Measurements from ENCODE around the gene CORO1C.

Gene CORO1C

GRCh38 chr12:108615918-108616317 is 115.4 kb downstream of the CORO1C start:
- no peak for DNase-seq (ENCODE audit: low read depth in 2 of 2)

GRCh38 chr12:108614639-108615038 is 116.7 kb downstream of the CORO1C start:
- no peak for DNase-seq (ENCODE audit: low read depth in 2 of 2)

- DNase-seq (ENCODE audit: low read depth in 2 of 2) = no peak
Measured at GRCh38 chr12:108614041-108614440, 117.3 kb downstream of the CORO1C start.

GRCh38 chr12:108613548-108613947 is 117.8 kb downstream of the CORO1C start:
- DNase-seq (ENCODE audit: low read depth in 2 of 2) = no peak

- DNase-seq (ENCODE audit: low read depth in 2 of 2) = no peak
Measured at GRCh38 chr12:108612788-108613282, 118.5 kb downstream of the CORO1C start.

GRCh38 chr12:108611884-108612415 is 119.4 kb downstream of the CORO1C start:
- peak in 1 of 2 donors; percentile 56 for DNase-seq (ENCODE audit: low read depth in 2 of 2)

GRCh38 chr12:108610856-108611605 is 120.3 kb downstream of the CORO1C start:
- DNase-seq (ENCODE audit: low read depth in 2 of 2) = no peak

- DNase-seq (ENCODE audit: low read depth in 2 of 2) = no peak
Measured at GRCh38 chr12:108610336-108610815, 120.9 kb downstream of the CORO1C start.

- DNase-seq (ENCODE audit: low read depth in 2 of 2) = no peak
Measured at GRCh38 chr12:108609537-108610335, 121.6 kb downstream of the CORO1C start.

- DNase-seq (ENCODE audit: low read depth in 2 of 2) = no peak
Measured at GRCh38 chr12:108608616-108609015, 122.7 kb downstream of the CORO1C start.

GRCh38 chr12:108607981-108608600 is 123.2 kb downstream of the CORO1C start:
- no peak for DNase-seq (ENCODE audit: low read depth in 2 of 2)

- no peak for DNase-seq (ENCODE audit: low read depth in 2 of 2)
Measured at GRCh38 chr12:108606492-108606891, 124.8 kb downstream of the CORO1C start.

- no peak for DNase-seq (ENCODE audit: low read depth in 2 of 2)
Measured at GRCh38 chr12:108605690-108606406, 125.5 kb downstream of the CORO1C start.

GRCh38 chr12:108605000-108605689 is 126.2 kb downstream of the CORO1C start:
- DNase-seq (ENCODE audit: low read depth in 2 of 2) = no peak

- DNase-seq (ENCODE audit: low read depth in 2 of 2) = no peak
Measured at GRCh38 chr12:108604208-108604941, 126.9 kb downstream of the CORO1C start.

- no peak for DNase-seq (ENCODE audit: low read depth in 2 of 2)
Measured at GRCh38 chr12:108603743-108604142, 127.6 kb downstream of the CORO1C start.

GRCh38 chr12:108602976-108603704 is 128.2 kb downstream of the CORO1C start:
- no peak for DNase-seq (ENCODE audit: low read depth in 2 of 2)

GRCh38 chr12:108602209-108602705 is 129.1 kb downstream of the CORO1C start:
- no peak for DNase-seq (ENCODE audit: low read depth in 2 of 2)

- no peak for DNase-seq (ENCODE audit: low read depth in 2 of 2)
Measured at GRCh38 chr12:108600702-108601007, 130.7 kb downstream of the CORO1C start.

Data from stimulated activated CD8-positive, alpha-beta memory T cell treated with anti-CD3 and anti-CD28 coated beads, Interleukin-15, amount 100 ng/mL, for 48 hours (primary cell).